Heart left ventricle (tissue), 16 donors: ENCODE measurements around the gene KIF5C. TPM values are rescaled to one million over a fixed set of nuclear protein-coding genes. Genes with fewer than 3 reads are reported as not detected.

Experiments
- ATAC-seq, 4 donors: fragments of 200-7000 bp; cut with Tn5 transposase; one replicate each; pipeline ENCODE4 v1.9.1; 2020 to 2022; ENCODE audit warnings: moderate library complexity in 4 of 4, mild to moderate bottlenecking in 3 of 4, moderate number of reproducible peaks in 1 of 4
- DNase-seq, 5 donors: peaks; one replicate each; pipeline ENCODE4 v3.0.0-alpha.2; 2020
- H3K27ac ChIP-seq, 12 donors: fragments of 200-600 bp; sonication (generic) in 4 of 12; one replicate each; pipeline versions ENCODE4 v1.5.0 to v1.8.0; 2016 to 2022; ENCODE audit warnings: mild to moderate bottlenecking in 2 of 12
- H3K27me3 ChIP-seq, 9 donors: fragments of 200-600 bp; sonication (generic) in 2 of 9; one replicate each; pipeline versions ENCODE4 v1.5.1 to v1.8.0; 2016 to 2022; ENCODE audit warnings: mild to moderate bottlenecking in 3 of 9
- H3K36me3 ChIP-seq, 9 donors: fragments of 200-600 bp; sonication (generic) in 2 of 9; one replicate each; pipeline versions ENCODE4 v1.5.0 to v1.8.0; 2018 to 2022; ENCODE audit warnings: mild to moderate bottlenecking in 2 of 9
- H3K4me1 ChIP-seq, 12 donors: fragments of 200-600 bp; sonication (generic) in 4 of 12; one replicate each; pipeline versions ENCODE4 v1.5.0 to v1.8.0; 2016 to 2022; ENCODE audit warnings: mild to moderate bottlenecking in 3 of 12
- H3K4me3 ChIP-seq, 12 donors: fragments of 200-600 bp; sonication (generic) in 4 of 12; one replicate each; pipeline versions ENCODE4 v1.5.0 to v1.8.0; 2017 to 2022; ENCODE audit warnings: mild to moderate bottlenecking in 9 of 12, moderate library complexity in 4 of 12
- H3K9me3 ChIP-seq, 12 donors: fragments of 200-600 bp; sonication (generic) in 4 of 12; one replicate each; pipeline versions ENCODE4 v1.5.0 to v1.8.0; 2016 to 2022; ENCODE audit warnings: mild to moderate bottlenecking in 1 of 12
- CTCF ChIP-seq, 12 donors: fragments of 200-600 bp; sonication (generic) in 4 of 12; IDR thresholded peaks; one replicate each; pipeline versions ENCODE4 v1.5.0 to v1.8.0; 2018 to 2022; ENCODE audit warnings: antibody characterized with exemption in 12 of 12, mild to moderate bottlenecking in 5 of 12
- POLR2A ChIP-seq, 2 donors: fragments of 450-650 bp; IDR thresholded peaks; one replicate each; pipeline ENCODE4 v1.6.1; 2017; ENCODE audit warnings: antibody characterized with exemption in 2 of 2, mild to moderate bottlenecking in 2 of 2, moderate library complexity in 2 of 2
- WGBS, 4 donors: extraction: QIAGEN DNeasy Blood & Tissue Kit in 2 of 4; methylation state at CpG; one replicate each; pipeline versions ENCODE4 v1.1.5 to v1.1.7; 2013 to 2018; 5-methylcytosine and 5-hydroxymethylcytosine counted together
- intact Hi-C, 10 donors: fragments of 100-400 bp; cut with DNase I; formaldehyde crosslinking; loops; one replicate each; pipeline versions ENCODE4 v1.11.1 to v1.14.2; 2022
- polyA plus RNA-seq, 2 donors: library from polyadenylated mRNA; stranded (reverse); fragments of 200-250 nt; gene quantifications; one replicate each; pipeline ENCODE4 v1.2.3, GENCODE V29; 2013
- total RNA-seq, 9 donors: library from RNA; depleted of rRNA in 2 of 9; stranded (reverse); fragments of >200 nt in 2 of 9; fragmentation: NEBNext Ultra II Directional in 3 of 9; extraction: Animal tissue kit (Norgen Biotek cat#: 25700) in 3 of 9; gene quantifications; one replicate each; pipeline versions ENCODE4 v1.1.0 to v1.2.4, GENCODE V29; 2016 to 2023
- donor health status: ischemic (EF 13 %, LVEDD 7.1; RV severe dilation, severe dysfunction).
- donor health status: healthy with polysubstance abuse.
- donor health status: DM: no; HTN: yes; CAD: no.
- donor health status: DM: no; HTN: no; CAD: no.
- donor health status: ischemic (EF 25% LVEDD 6.9; RV normal size, moderate dysfunction).
- donor health status: ischemic (EF 25% LVEDD 5.7; RV mildly dilated, moderate dysfunction).
- donor health status: healthy.
- donor health status: DM: yes; HTN: yes; CAD: no.
- donor health status: ischemic (EF 35%, LVEDD 5.7; RV mildly dilated, moderate dysfunction).
- donor health status: nonischemic (EF 11% LVEDD 7.7; RV severe dilation, severe dysfunction).
- donor health status: DM: yes; HTN: yes; CAD: no.
- donor health status: PGD.
- donor health status: ischemic (EF 29% LVEDD 5.4; RV normal size, mild dysfunction).
- donor health status: nonischemic (EF 23%, LVEDD 6.1; RV moderate dilation, normal function).

The KIF5C gene
- total and polyA plus RNA-seq, 11 donors = 0.22 to 1.4 (median 0.48) TPM

GRCh38 chr2:148924514-148925178, 49.6 kb downstream of the KIF5C start:
- Histone ChIP-seq H3K4me3 (no peak overlapping the region), H3K4me1 (peaks cover 0 to 8% (median 0%) of the 10 kb centered on the region in 12 donors), H3K27ac (no peak overlapping the region), H3K36me3 (no peaks in the 10 kb centered on the region), H3K27me3 (peaks cover 0 to 7% (median 0%) of the 10 kb centered on the region in 9 donors), H3K9me3 (no peaks in the 10 kb centered on the region)
- 90 to 95% (median 93%) methylated on average over 4 of the region's 4 CpGs for WGBS, 4 donors
- ATAC-seq = no peak
- DNase-seq = no peak
- intact Hi-C loops = no loop called here
- TF ChIP-seq POLR2A (IDR thresholded peaks at IDR 0.05) = no peak

GRCh38 chr2:148926291-148926961, 51.4 kb downstream of the KIF5C start:
- ATAC-seq = peak in 2 of 4 donors; percentile 67 to 71

GRCh38 chr2:148926981-148927401, 52.0 kb downstream of the KIF5C start:
- H3K4me1 ChIP-seq = peaks cover 0 to 8% (median 0%) of the 10 kb centered on the region in 12 donors
- TF ChIP-seq POLR2A (IDR thresholded peaks at IDR 0.05) (no peak), CTCF (IDR thresholded peaks at IDR 0.05) (no peak)
- H3K36me3 ChIP-seq = no peaks in the 10 kb centered on the region
- intact Hi-C loops = no loop called here
- no peaks in the 10 kb centered on the region for H3K9me3 ChIP-seq
- ATAC-seq (peak; percentile 20 to 81 (median 69)), DNase-seq (peak in 3 of 5 donors; percentile 18 to 45 (median 26))
- no peak overlapping the region for H3K27ac ChIP-seq
- peaks cover 0 to 7% (median 0%) of the 10 kb centered on the region in 9 donors for H3K27me3 ChIP-seq
- H3K4me3 ChIP-seq = peak overlapping the region in 5 of 12 donors; percentile 14 to 49 (median 21)
- 59 to 70% (median 67%) methylated on average over 11 of the region's 11 CpGs for WGBS, 4 donors

More at GRCh38 chr2:148926291-148926961, 51.4 kb downstream of the KIF5C start:
- WGBS, 4 donors = 60 to 71% (median 66%) methylated on average over 33 of the region's 33 CpGs
- intact Hi-C loops = no loop called here
- no peaks in the 10 kb centered on the region for H3K9me3 ChIP-seq
- peak overlapping the region in 5 of 12 donors; percentile 14 to 49 (median 21) for H3K4me3 ChIP-seq
- no peaks in the 10 kb centered on the region for H3K36me3 ChIP-seq
- H3K27ac ChIP-seq = no peak overlapping the region
- peaks cover 0 to 8% (median 0%) of the 10 kb centered on the region in 12 donors for H3K4me1 ChIP-seq
- peaks cover 0 to 7% (median 0%) of the 10 kb centered on the region in 9 donors for H3K27me3 ChIP-seq
- DNase-seq = peak in 2 of 5 donors; percentile 22 to 26
- TF ChIP-seq POLR2A (IDR thresholded peaks at IDR 0.05) (no peak), CTCF (IDR thresholded peaks at IDR 0.05) (peak; percentile 33 to 60 (median 55))

GRCh38 chr2:148928395-148928794, 53.4 kb downstream of the KIF5C start:
- 49 to 60% (median 49%) methylated on average over 3 of the region's 3 CpGs for WGBS, 4 donors
- no peak for TF ChIP-seq CTCF (IDR thresholded peaks at IDR 0.05)
- no peak for TF ChIP-seq POLR2A (IDR thresholded peaks at IDR 0.05)
- no peaks in the 10 kb centered on the region for H3K36me3 ChIP-seq
- H3K27me3 ChIP-seq = peaks cover 0 to 9% (median 0%) of the 10 kb centered on the region in 9 donors
- peaks cover 0 to 8% (median 0%) of the 10 kb centered on the region in 12 donors for H3K4me1 ChIP-seq
- intact Hi-C loops = no loop called here
- no peak overlapping the region for H3K4me3 ChIP-seq
- no peaks in the 10 kb centered on the region for H3K9me3 ChIP-seq
- no peak overlapping the region for H3K27ac ChIP-seq
- ATAC-seq = no peak
- DNase-seq = no peak
